Activated CD4-positive, alpha-beta T cell treated with anti-CD3 and anti-CD28 coated beads, Interleukin-2, amount 50 U/mL, for 24 hours (primary cell): ENCODE data around the gene ARHGEF12.
A peak's percentile ranks its signal among the peaks of the same experiment; 100 is the strongest.

Source experiments
- DNase-seq, 2 donors: peaks; one replicate each; pipeline ENCODE4 v3.0.0-alpha.2; 2020; ENCODE audit warnings: low read depth in 1 of 2, low spot score in 1 of 2

Gene ARHGEF12

GRCh38 chr11:120317689-120318480, 18.3 kb upstream of the ARHGEF12 start:
- no peak for DNase-seq

GRCh38 chr11:120318906-120319305, 17.3 kb upstream of the ARHGEF12 start:
- DNase-seq, result no peak

- DNase-seq, result no peak
Measured at GRCh38 chr11:120324932-120325810, 11.0 kb upstream of the ARHGEF12 start, which contains the start of gene TLCD5. TLCD5 (plus strand) TSS chr11:120325299; CDS start chr11:120327442, 2,143 bp downstream.

GRCh38 chr11:120326228-120326627, 10.0 kb upstream of the ARHGEF12 start:
- no peak for DNase-seq

- no peak for DNase-seq
Measured at GRCh38 chr11:120326845-120327281, 9.3 kb upstream of the ARHGEF12 start.

GRCh38 chr11:120327311-120327710, 8.9 kb upstream of the ARHGEF12 start:
- no peak for DNase-seq

- no peak for DNase-seq
Measured at GRCh38 chr11:120329556-120329955, 6.7 kb upstream of the ARHGEF12 start.

GRCh38 chr11:120330045-120330444, 6.2 kb upstream of the ARHGEF12 start:
- no peak for DNase-seq

GRCh38 chr11:120331301-120331996, 4.8 kb upstream of the ARHGEF12 start:
- DNase-seq, result no peak

GRCh38 chr11:120332822-120333716, 3.1 kb upstream of the ARHGEF12 start:
- DNase-seq, result no peak

- no peak for DNase-seq
Measured at GRCh38 chr11:120333801-120334200, 2.4 kb upstream of the ARHGEF12 start.

GRCh38 chr11:120334332-120334731, 1.9 kb upstream of the ARHGEF12 start:
- no peak for DNase-seq

GRCh38 chr11:120334894-120335462, 1.2 kb upstream of the ARHGEF12 start:
- DNase-seq, result peak in 1 of 2 donors; percentile 57

GRCh38 chr11:120335556-120335907, 681 bp upstream of the ARHGEF12 start:
- no peak for DNase-seq

GRCh38 chr11:120336641-120337354, 585 bp downstream of the ARHGEF12 start:
- peak; percentile 13 to 15 for DNase-seq

- no peak for DNase-seq
Measured at GRCh38 chr11:120337355-120338106, 1.3 kb downstream of the ARHGEF12 start.

GRCh38 chr11:120338107-120338933, 2.1 kb downstream of the ARHGEF12 start:
- no peak for DNase-seq

- DNase-seq, result no peak
Measured at GRCh38 chr11:120339394-120339890, 3.2 kb downstream of the ARHGEF12 start.
